Neural progenitor cell (in vitro differentiated cells): ENCODE data around the gene CEP131.

ENCODE experiments used
- EZH2 ChIP-seq: fragments of 200-600 bp; sonication (generic); IDR thresholded peaks from 2 replicates; pipeline ENCODE4 v1.6.1; 2017; ENCODE audit warnings: antibody characterized with exemption, mild to moderate bottlenecking, moderate library complexity
- TF ChIP-seq, protein P1 (sequence below): fragments of 200-600 bp; sonication (generic); IDR thresholded peaks from 2 replicates; pipeline ENCODE4 v1.5.1; 2017; ENCODE audit warnings: antibody characterized with exemption, mild to moderate bottlenecking

DNA sequence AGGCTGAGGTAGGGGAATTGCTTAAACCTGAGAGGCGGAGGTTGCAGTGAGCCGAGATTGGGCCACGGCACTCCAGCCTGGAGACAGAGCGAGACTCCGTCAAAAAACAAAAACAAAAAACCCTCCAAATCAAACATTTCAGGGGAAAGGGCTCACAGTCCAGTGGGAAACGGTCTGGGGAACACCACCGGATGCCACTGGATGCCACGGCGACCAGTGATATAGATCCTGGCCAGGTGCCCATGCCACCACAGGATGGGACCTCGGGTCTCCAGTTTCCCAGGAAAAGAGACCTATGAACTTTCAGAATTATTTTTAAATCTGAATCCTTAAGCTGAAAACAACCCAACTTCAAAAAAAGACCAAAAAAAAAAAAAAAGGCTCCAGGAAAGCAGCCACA is 12.3 kb downstream of the CEP131 start:
- TF ChIP-seq, protein P1, sequence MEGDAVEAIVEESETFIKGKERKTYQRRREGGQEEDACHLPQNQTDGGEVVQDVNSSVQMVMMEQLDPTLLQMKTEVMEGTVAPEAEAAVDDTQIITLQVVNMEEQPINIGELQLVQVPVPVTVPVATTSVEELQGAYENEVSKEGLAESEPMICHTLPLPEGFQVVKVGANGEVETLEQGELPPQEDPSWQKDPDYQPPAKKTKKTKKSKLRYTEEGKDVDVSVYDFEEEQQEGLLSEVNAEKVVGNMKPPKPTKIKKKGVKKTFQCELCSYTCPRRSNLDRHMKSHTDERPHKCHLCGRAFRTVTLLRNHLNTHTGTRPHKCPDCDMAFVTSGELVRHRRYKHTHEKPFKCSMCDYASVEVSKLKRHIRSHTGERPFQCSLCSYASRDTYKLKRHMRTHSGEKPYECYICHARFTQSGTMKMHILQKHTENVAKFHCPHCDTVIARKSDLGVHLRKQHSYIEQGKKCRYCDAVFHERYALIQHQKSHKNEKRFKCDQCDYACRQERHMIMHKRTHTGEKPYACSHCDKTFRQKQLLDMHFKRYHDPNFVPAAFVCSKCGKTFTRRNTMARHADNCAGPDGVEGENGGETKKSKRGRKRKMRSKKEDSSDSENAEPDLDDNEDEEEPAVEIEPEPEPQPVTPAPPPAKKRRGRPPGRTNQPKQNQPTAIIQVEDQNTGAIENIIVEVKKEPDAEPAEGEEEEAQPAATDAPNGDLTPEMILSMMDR, result no peak
- TF ChIP-seq EZH2, result no peak
